H1 (cell line): Measurements from ENCODE around the gene PGM2L1. TPM values are rescaled to one million over a fixed set of nuclear protein-coding genes. Genes with fewer than 3 reads are reported as not detected.

Source experiments
- CTCF ChIA-PET: fragments of 300-600 bp; sonication (Branson Sonifier 250); formaldehyde crosslinking; loops from one replicate; lab custom pipeline; 2021; ENCODE audit not compliant: partially characterized antibody; lab: Charles Lee
- POLR2A ChIA-PET: fragments of 300-600 bp; sonication (Branson Sonifier 250); formaldehyde crosslinking; loops from one replicate; lab custom pipeline; 2021; ENCODE audit warnings: inconsistent platforms; ENCODE audit not compliant: partially characterized antibody; lab: Charles Lee
- DNase-seq, 2 experiments: peaks; one replicate each; pipeline versions ENCODE4 v3.0.0 to v3.0.0-alpha.2; 2010 to 2022; ENCODE audit warnings: low spot score in 2 of 2, low read depth in 1 of 2, mixed read lengths in 1 of 2
- FAIRE-seq: peaks from 2 replicates; lab custom pipeline; 2011; peaks lifted over from hg19 to GRCh38; lab: Jason Lieb, UNC
- H2AFZ ChIP-seq: 2 replicates; pipeline ENCODE4 v1.8.1; 2012; ENCODE audit warnings: low read length, inconsistent platforms
- H2AK5ac ChIP-seq: 2 replicates; pipeline ENCODE4 v1.6.1; 2013; ENCODE audit warnings: low read depth, low read length
- H2BK120ac ChIP-seq: replicated peaks from 2 replicates; pipeline ENCODE3; 2013; ENCODE audit warnings: low read depth, low read length, inconsistent platforms
- H2BK12ac ChIP-seq: 2 replicates; pipeline ENCODE4 v1.6.1; 2013; ENCODE audit warnings: low read depth, low read length
- H2BK15ac ChIP-seq: 2 replicates; pipeline ENCODE4 v1.6.1; 2013; ENCODE audit warnings: low read length
- H2BK20ac ChIP-seq: 2 replicates; pipeline ENCODE4 v1.6.1; 2013; ENCODE audit warnings: low read length
- H2BK5ac ChIP-seq: 2 replicates; pipeline ENCODE4 v1.6.1; 2013; ENCODE audit warnings: low read depth, low read length
- H3K14ac ChIP-seq: 2 replicates; pipeline ENCODE4 v1.6.1; 2013; ENCODE audit warnings: inconsistent platforms; ENCODE audit not compliant: insufficient read length
- H3K18ac ChIP-seq: 2 replicates; pipeline ENCODE4 v1.6.1; 2013; ENCODE audit warnings: low read length; ENCODE audit errors: extremely low read depth
- H3K23ac ChIP-seq: 2 replicates; pipeline ENCODE4 v1.6.1; 2013; ENCODE audit warnings: inconsistent platforms; ENCODE audit not compliant: insufficient read length
- H3K23me2 ChIP-seq: 2 replicates; pipeline ENCODE4 v1.6.1; 2013; ENCODE audit warnings: low read depth, low read length
- H3K27ac ChIP-seq: 2 replicates; pipeline ENCODE4 v1.6.1; 2011; ENCODE audit warnings: low read depth, low read length, inconsistent platforms
- H3K27me3 ChIP-seq, 4 experiments: replicated peaks in 1 of 4; 1 replicate in 1 of 4; 2 replicates in 3 of 4; pipeline versions ENCODE4 v1.6.1 to v1.8.1; 2011 to 2013; ENCODE audit warnings: low read length in 3 of 4, mild to moderate bottlenecking in 3 of 4, inconsistent platforms in 2 of 4, mixed read lengths in 2 of 4, moderate library complexity in 1 of 4; ENCODE audit not compliant: control insufficient read depth in 3 of 4, insufficient read depth in 3 of 4; ENCODE audit errors: extremely low read depth in 1 of 4
- H3K36me3 ChIP-seq, 4 experiments: 2 replicates each; pipeline versions ENCODE4 v1.6.1 to v1.8.1; 2011 to 2013; ENCODE audit warnings: mild to moderate bottlenecking in 4 of 4, low read length in 3 of 4, moderate library complexity in 2 of 4, control low read depth in 1 of 4, inconsistent platforms in 1 of 4; ENCODE audit not compliant: insufficient read depth in 4 of 4, control insufficient read depth in 2 of 4
- H3K4ac ChIP-seq: replicated peaks from 2 replicates; pipeline ENCODE3; 2013; ENCODE audit warnings: low read length, low read depth, mixed read lengths, inconsistent platforms; ENCODE audit not compliant: insufficient read length
- H3K4me1 ChIP-seq, 4 experiments: replicated peaks in 1 of 4; 1 replicate in 1 of 4; 2 replicates in 3 of 4; pipeline versions ENCODE4 v1.6.1 to v1.8.1; 2011 to 2013; ENCODE audit warnings: low read length in 3 of 4, inconsistent platforms in 2 of 4, mixed read lengths in 1 of 4; ENCODE audit not compliant: insufficient read depth in 4 of 4, control insufficient read depth in 3 of 4
- H3K4me2 ChIP-seq, 2 experiments: 2 replicates each; pipeline versions ENCODE4 v1.6.1 to v1.8.1; 2011 to 2013; ENCODE audit warnings: low read depth in 2 of 2, low read length in 2 of 2, control low read depth in 1 of 2, inconsistent platforms in 1 of 2, mild to moderate bottlenecking in 1 of 2; ENCODE audit not compliant: insufficient read depth in 1 of 2
- H3K4me3 ChIP-seq, 4 experiments: fragments of 200-600, 300-600 bp in 1 of 4; sonication (generic), shearing (Covaris generic), sonication (Bioruptor Twin) in 1 of 4; 2 replicates each; pipeline versions ENCODE4 v1.5.1 to v1.8.1; 2011 to 2016; ENCODE audit warnings: low read length in 4 of 4, low read depth in 3 of 4, control low read depth in 2 of 4, inconsistent platforms in 2 of 4, mild to moderate bottlenecking in 2 of 4, mixed read lengths in 1 of 4, moderate library complexity in 1 of 4; ENCODE audit not compliant: insufficient read depth in 2 of 4; ENCODE audit errors: extremely low read depth in 1 of 4
- H3K56ac ChIP-seq: replicated peaks from 2 replicates; pipeline ENCODE3; 2013; ENCODE audit warnings: low read depth, mild to moderate bottlenecking, mixed read lengths, low read length, inconsistent platforms; ENCODE audit not compliant: insufficient read length
- H3K79me1 ChIP-seq: 2 replicates; pipeline ENCODE4 v1.6.1; 2013; ENCODE audit warnings: low read depth, low read length, control low read depth
- H3K79me2 ChIP-seq, 2 experiments: 2 replicates each; pipeline versions ENCODE4 v1.6.1 to v1.8.1; 2012 to 2013; ENCODE audit warnings: low read length in 2 of 2, mild to moderate bottlenecking in 2 of 2, inconsistent platforms in 1 of 2; ENCODE audit not compliant: insufficient read depth in 2 of 2, control insufficient read depth in 1 of 2
- H3K9ac ChIP-seq, 4 experiments: replicated peaks in 1 of 4; 1 replicate in 1 of 4; 2 replicates in 3 of 4; pipeline versions ENCODE4 v1.6.1 to v1.8.1; 2011 to 2013; ENCODE audit warnings: low read depth in 3 of 4, low read length in 3 of 4, control low read depth in 2 of 4, mild to moderate bottlenecking in 2 of 4, moderate library complexity in 2 of 4, inconsistent platforms in 1 of 4; ENCODE audit errors: extremely low read depth in 1 of 4
- H3K9me3 ChIP-seq, 2 experiments: 2 replicates each; pipeline versions ENCODE4 v1.6.1 to v1.8.1; 2012 to 2013; ENCODE audit warnings: mild to moderate bottlenecking in 2 of 2, moderate library complexity in 2 of 2, control low read depth in 1 of 2, inconsistent platforms in 1 of 2, low read depth in 1 of 2, low read length in 1 of 2, mixed read lengths in 1 of 2; ENCODE audit not compliant: insufficient read depth in 2 of 2
- H4K20me1 ChIP-seq, 2 experiments: replicated peaks in 1 of 2; 2 replicates each; pipeline versions ENCODE3 to v1.8.1; 2011 to 2013; ENCODE audit warnings: inconsistent platforms in 2 of 2, low read length in 2 of 2, mild to moderate bottlenecking in 1 of 2; ENCODE audit not compliant: insufficient read depth in 2 of 2, control insufficient read depth in 1 of 2
- H4K5ac ChIP-seq: 2 replicates; pipeline ENCODE4 v1.6.1; 2013; ENCODE audit warnings: low read length, low read depth, mixed read lengths, inconsistent platforms; ENCODE audit not compliant: insufficient read length
- H4K8ac ChIP-seq: 2 replicates; pipeline ENCODE4 v1.8.0; 2013; ENCODE audit warnings: mild to moderate bottlenecking, moderate library complexity, low read length, inconsistent platforms; ENCODE audit not compliant: insufficient read depth; ENCODE audit errors: extremely low read depth
- H4K91ac ChIP-seq: replicated peaks from 2 replicates; pipeline ENCODE3; 2013; ENCODE audit warnings: low read length, mixed read lengths, inconsistent platforms; ENCODE audit not compliant: insufficient read length
- GABPA ChIP-seq: IDR thresholded peaks from 2 replicates; pipeline ENCODE4 v1.6.1; 2011; ENCODE audit warnings: mild to moderate bottlenecking, low read length, moderate library complexity, borderline replicate concordance; ENCODE audit not compliant: insufficient read depth
- SIRT6 ChIP-seq: IDR thresholded peaks from one replicate; pipeline ENCODE4 v1.7.1; 2012; ENCODE audit warnings: low read length, inconsistent platforms
- SP2 ChIP-seq: IDR thresholded peaks from 2 replicates; pipeline ENCODE4 v1.6.1; 2012; ENCODE audit warnings: mild to moderate bottlenecking, low read length, inconsistent platforms
- USF2 ChIP-seq: IDR thresholded peaks from 2 replicates; pipeline ENCODE4 v1.6.1; 2011; ENCODE audit warnings: low read length, improper control_type of control experiment
- WGBS, 2 experiments: shearing (Covaris generic) in 1 of 2; methylation state at CpG; one replicate each; pipeline versions ENCODE4 v1.1.6 to v1.1.7; 2013 to 2015; ENCODE audit warnings: low lambda C conversion rate in 2 of 2, mixed read lengths in 2 of 2, inconsistent platforms in 1 of 2, low coverage in 1 of 2, missing lambda C conversion rate in 1 of 2; ENCODE audit not compliant: insufficient replicate concordance in 2 of 2, insufficient coverage in 1 of 2, insufficient read length in 1 of 2; ENCODE audit errors: extremely low coverage in 1 of 2, missing lambda C conversion rate in 1 of 2; 5-methylcytosine and 5-hydroxymethylcytosine counted together
- polyA plus RNA-seq, 7 experiments: library from polyadenylated mRNA; depleted of rRNA in 3 of 7; stranded (reverse) in 5 of 7; unstranded in 2 of 7; fragments of >200 nt in 5 of 7; fragments of 200-250 nt in 2 of 7; gene quantifications; 1 replicate in 5 of 7; 2 replicates in 1 of 7; 4 replicates in 1 of 7; pipeline versions ENCODE4 v1.2.1 to v1.2.3, GENCODE V29; 2011 to 2013; ENCODE audit warnings: missing spikeins in 2 of 7, mixed read lengths in 2 of 7
- total RNA-seq: library from RNA; stranded (reverse); fragmentation: NEBNext Ultra II Directional; extraction: Animal tissue kit (Norgen Biotek cat#: 25700); gene quantifications from 2 replicates; pipeline ENCODE4 v1.2.1, GENCODE V29; 2021

Gene PGM2L1
- total and polyA plus RNA-seq, 2 of the 8 experiments (the other 6 are each of a cell fraction or from before 2014, with no cell fraction given) = 5.0 to 42.7 TPM

- POLR2A ChIA-PET = no interaction called here
- Histone ChIP-seq H3K4me3 (no peak overlapping the region), H2AFZ (no peak overlapping the region), H3K56ac (no peak overlapping the region), H2BK20ac (no peak overlapping the region), H2AK5ac (no peak overlapping the region), H2BK120ac (no peak overlapping the region), H2BK12ac (no peak overlapping the region), H3K14ac (no peak overlapping the region), H3K18ac (no peak overlapping the region), H4K8ac (no peak overlapping the region), H2BK15ac (no peak overlapping the region), H3K4me2 (no peak overlapping the region), H3K27ac (no peak overlapping the region), H4K91ac (no peak overlapping the region), H3K9me3 (no peaks in the 10 kb centered on the region), H3K23ac (no peak overlapping the region), H2BK5ac (no peak overlapping the region), H3K9ac (no peak overlapping the region), H3K23me2 (no peaks in the 10 kb centered on the region), H4K5ac (no peak overlapping the region), H3K4ac (no peak overlapping the region), H3K79me1 (no peaks in the 10 kb centered on the region), H3K79me2 (no peaks in the 10 kb centered on the region), H3K36me3 (no peaks in the 10 kb centered on the region), H3K4me1 (peaks cover 2 to 7% (median 4%) of the 10 kb centered on the region in 4 experiments; a peak in 5 of 7 replicates), H4K20me1 (no peaks in the 10 kb centered on the region), H3K27me3 (no peaks in the 10 kb centered on the region)
- WGBS, 2 experiments = 86% methylated on average over 1 of the region's 1 CpG; no CpG with 5 or more reads in 1 of the 2 experiments
- CTCF ChIA-PET = interaction anchor here (0.6 to 7.2 kb wide), 9 partner anchors 10 to 191 kb away, joined by 3 to 63 read pairs (median 5); no protein-coding TSS in a partner anchor
- no peak for DNase-seq
- TF ChIP-seq SP2 (no peak), USF2 (no peak), SIRT6 (no peak), GABPA (no peak)
- no peak for FAIRE-seq
These were observed 48.3 kb upstream of the PGM2L1 start for GRCh38 chr11:74446532-74446938.
